Esophagus muscularis mucosa (tissue), 4 donors: ENCODE measurements around the gene PCNT. TPM values are rescaled to one million over a fixed set of nuclear protein-coding genes. Genes with fewer than 3 reads are reported as not detected.
"Not testable (repeated sequence)": the region's sequence is repeated elsewhere in the genome, so short reads cannot be mapped to it uniquely, and the experiment has no call there.

ENCODE experiments used
- DNase-seq: peaks from one replicate; pipeline ENCODE4 v3.0.0-alpha.2; 2017; ENCODE audit errors: extremely low spot score
- H3K27ac ChIP-seq, 4 donors: fragments of 200-600 bp; sonication (generic); replicated peaks in 1 of 4; 1 replicate in 3 of 4; 2 replicates in 1 of 4; pipeline ENCODE4 v1.5.1; 2016 to 2019; ENCODE audit warnings: mild to moderate bottlenecking in 1 of 4
- H3K27me3 ChIP-seq, 4 donors: fragments of 200-600 bp; sonication (generic); one replicate each; pipeline versions ENCODE4 v1.5.1 to v1.6.0; 2016 to 2019
- H3K36me3 ChIP-seq, 4 donors: fragments of 200-600 bp; sonication (generic); one replicate each; pipeline ENCODE4 v1.5.1; 2016 to 2019
- H3K4me1 ChIP-seq, 4 donors: fragments of 200-600 bp; sonication (generic); one replicate each; pipeline ENCODE4 v1.5.1; 2016 to 2019
- H3K4me3 ChIP-seq, 4 donors: fragments of 200-600 bp; sonication (generic); 1 replicate in 2 of 4; 2 replicates in 2 of 4; pipeline ENCODE4 v1.5.1; 2016 to 2019; ENCODE audit warnings: mild to moderate bottlenecking in 4 of 4, moderate library complexity in 1 of 4
- H3K9me3 ChIP-seq, 4 donors: fragments of 200-600 bp; sonication (generic); 1 replicate in 3 of 4; 2 replicates in 1 of 4; pipeline ENCODE4 v1.5.1; 2016 to 2019
- CTCF ChIP-seq, 3 experiments: fragments of 200-600 bp in 2 of 3; fragments of 450-650 bp in 1 of 3; sonication (generic) in 2 of 3; IDR thresholded peaks; one replicate each; pipeline ENCODE4 v1.5.1; 2017 to 2019; ENCODE audit warnings: antibody characterized with exemption in 3 of 3, mild to moderate bottlenecking in 2 of 3, moderate library complexity in 1 of 3
- EP300 ChIP-seq: sonication (generic); formaldehyde crosslinking; IDR thresholded peaks from one replicate; pipeline ENCODE4 v1.6.1; 2017; ENCODE audit warnings: antibody characterized with exemption
- POLR2A ChIP-seq: fragments of 450-650 bp; IDR thresholded peaks from one replicate; pipeline ENCODE4 v1.6.1; 2017; ENCODE audit warnings: antibody characterized with exemption, moderate library complexity, mild to moderate bottlenecking, low read depth
- POLR2AphosphoS5 ChIP-seq, 2 donors: sonication (generic); formaldehyde crosslinking; IDR thresholded peaks; one replicate each; pipeline ENCODE4 v1.6.1; 2017; ENCODE audit warnings: antibody characterized with exemption in 2 of 2
- WGBS: methylation state at CpG from one replicate; pipeline ENCODE4 v1.1.5; 2018; 5-methylcytosine and 5-hydroxymethylcytosine counted together
- intact Hi-C: fragments of 100-400 bp; cut with DNase I; formaldehyde crosslinking; loops from one replicate; pipeline ENCODE4 v1.15.1; 2023
- total RNA-seq, 4 donors: library from RNA; depleted of rRNA; stranded (reverse); fragments of >200 nt; gene quantifications; one replicate each; pipeline versions ENCODE4 v1.1.0 to v1.2.1, GENCODE V29; 2016

The PCNT gene
- total RNA-seq, 4 donors from 2014 or later = 21.2 to 35.1 (median 24.7) TPM

GRCh38 chr21:46401186-46401910 is 77.4 kb downstream of the PCNT start:
- Histone ChIP-seq H3K27me3 (no peaks in the 10 kb centered on the region), H3K9me3 (no peaks in the 10 kb centered on the region), H3K4me1 (no peaks in the 10 kb centered on the region), H3K4me3 (no peak overlapping the region), H3K27ac (no peak overlapping the region), H3K36me3 (peaks cover 43 to 97% (median 80%) of the 10 kb centered on the region in 4 donors)
- 97% methylated on average over 13 of the region's 13 CpGs for WGBS
- intact Hi-C loops = no loop called here
- no peak for TF ChIP-seq EP300
- no peak for TF ChIP-seq POLR2AphosphoS5 (IDR thresholded peaks at IDR 0.05)
- no peak for TF ChIP-seq POLR2A
- no peak for TF ChIP-seq CTCF (IDR thresholded peaks at IDR 0.05)
- no peak for DNase-seq

- no peaks in the 10 kb centered on the region for H3K27me3 ChIP-seq
- H3K4me3 ChIP-seq = no peak overlapping the region
- intact Hi-C loops = no loop called here
- 90% methylated on average over 15 of the region's 15 CpGs for WGBS
- no peaks in the 10 kb centered on the region for H3K9me3 ChIP-seq
- H3K36me3 ChIP-seq = peaks cover 34 to 90% (median 73%) of the 10 kb centered on the region in 4 donors
- H3K4me1 ChIP-seq = no peaks in the 10 kb centered on the region
- DNase-seq = no peak
- TF ChIP-seq CTCF (IDR thresholded peaks at IDR 0.05) (no peak), POLR2AphosphoS5 (IDR thresholded peaks at IDR 0.05) (no peak), POLR2A (no peak), EP300 (no peak)
- no peak overlapping the region for H3K27ac ChIP-seq
These were observed 78.5 kb downstream of the PCNT start for GRCh38 chr21:46402421-46402820.

- DNase-seq, H3K27me3 ChIP-seq, H3K9me3 ChIP-seq, intact Hi-C loops, H3K27ac ChIP-seq, H3K4me1 ChIP-seq, H3K4me3 ChIP-seq: not testable (repeated sequence)
- peaks cover 25 to 88% (median 68%) of the 10 kb centered on the region in 4 donors for H3K36me3 ChIP-seq
- WGBS = 94% methylated on average over 47 of the region's 47 CpGs
These were observed 79.4 kb downstream of the PCNT start for GRCh38 chr21:46403234-46403811.

GRCh38 chr21:46404306-46404705 is 80.3 kb downstream of the PCNT start:
- Histone ChIP-seq H3K9me3 (no peaks in the 10 kb centered on the region), H3K36me3 (peaks cover 20 to 83% (median 60%) of the 10 kb centered on the region in 4 donors), H3K4me1 (no peaks in the 10 kb centered on the region), H3K4me3 (no peak overlapping the region), H3K27me3 (no peaks in the 10 kb centered on the region), H3K27ac (no peak overlapping the region)
- intact Hi-C loops = no loop called here
- no peak for DNase-seq
- WGBS = 96% methylated on average over 14 of the region's 14 CpGs
- TF ChIP-seq POLR2AphosphoS5 (IDR thresholded peaks at IDR 0.05) (no peak), EP300 (no peak), CTCF (IDR thresholded peaks at IDR 0.05) (no peak), POLR2A (no peak)

- no peak for TF ChIP-seq CTCF (IDR thresholded peaks at IDR 0.05)
- TF ChIP-seq POLR2AphosphoS5 (IDR thresholded peaks at IDR 0.05) = no peak
- TF ChIP-seq POLR2A = no peak
- TF ChIP-seq EP300 = no peak
- Histone ChIP-seq H3K9me3 (no peaks in the 10 kb centered on the region), H3K4me3 (no peak overlapping the region), H3K4me1 (no peaks in the 10 kb centered on the region), H3K27ac (no peak overlapping the region), H3K36me3 (peaks cover 15 to 83% (median 56%) of the 10 kb centered on the region in 4 donors), H3K27me3 (no peaks in the 10 kb centered on the region)
- 91% methylated on average over 8 of the region's 8 CpGs for WGBS
- intact Hi-C loops = no loop called here
- DNase-seq = no peak
These were observed 82.0 kb downstream of the PCNT start for GRCh38 chr21:46406001-46406400.
